Activated T-cell treated with anti-CD3 and anti-CD28 coated beads for 4 hours (primary cell): Measurements from ENCODE around the gene PGGHG.
"Not testable (repeated sequence)": the region's sequence is repeated elsewhere in the genome, so short reads cannot be mapped to it uniquely, and the experiment has no call there.

ENCODE experiments used
- DNase-seq: peaks from one replicate; pipeline ENCODE4 v3.0.0-alpha.2; 2020

The PGGHG gene

DNA sequence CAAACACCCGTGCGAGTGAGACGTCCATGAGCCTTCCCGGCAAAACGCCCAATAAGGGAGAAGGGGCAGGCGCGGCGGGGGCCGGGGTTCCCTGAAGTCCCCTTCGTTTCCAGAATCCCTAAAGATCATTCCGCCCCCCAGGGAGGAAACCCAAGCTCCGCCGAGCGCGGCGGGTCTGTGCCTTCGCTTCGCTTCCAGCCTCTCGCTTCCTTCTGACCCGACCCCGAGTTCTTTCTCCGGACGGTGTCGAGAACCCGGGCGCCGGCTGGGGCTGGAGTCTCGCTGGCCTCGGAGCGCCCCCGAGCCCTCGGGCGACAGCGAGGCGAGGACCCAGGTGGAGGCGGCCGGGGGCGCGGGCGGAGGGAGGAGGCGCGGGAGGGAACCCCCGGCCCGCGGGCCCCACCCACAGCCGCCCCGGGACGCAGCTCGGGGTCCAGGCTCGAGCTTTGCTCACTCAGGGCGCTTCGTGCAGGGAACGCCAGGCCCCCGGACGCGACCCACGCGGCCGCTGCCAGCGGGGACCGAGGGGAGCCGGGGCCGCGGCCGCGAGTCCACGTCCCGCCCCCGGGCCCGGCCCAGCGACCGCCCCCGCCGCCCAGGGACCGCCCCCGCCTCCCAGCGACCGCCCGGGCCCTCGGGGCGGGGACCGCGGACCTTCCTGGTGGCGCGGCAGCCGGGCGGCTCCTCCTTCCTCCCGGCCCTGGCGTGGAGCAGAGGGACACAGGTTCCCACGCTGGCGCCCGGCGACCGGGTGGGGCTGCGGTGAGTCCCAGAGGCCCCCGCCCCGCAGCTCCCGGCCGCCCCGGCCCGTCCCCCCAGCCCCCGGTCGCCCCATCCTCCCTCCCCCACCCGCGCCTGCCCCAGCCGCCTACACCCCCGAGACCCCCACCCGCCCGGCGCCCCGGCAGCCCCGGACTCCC is at the start of gene PGGHG:
PGGHG (plus strand) TSS at position 649 of the 920 bp plus-strand sequence. CDS start 691 bp downstream, outside the sequence.
- peak; percentile 38 for DNase-seq

- no peak for DNase-seq
Measured at GRCh38 chr11:240315-240714, 48.6 kb upstream of the PGGHG start.

- no peak for DNase-seq
Measured at GRCh38 chr11:241634-242033, 47.3 kb upstream of the PGGHG start.

- DNase-seq: no peak
Measured at GRCh38 chr11:244376-244775, 44.5 kb upstream of the PGGHG start.

GRCh38 chr11:249062-249461 is 39.9 kb upstream of the PGGHG start:
- DNase-seq: no peak

- no peak for DNase-seq
Measured at GRCh38 chr11:250274-250673, 38.7 kb upstream of the PGGHG start.

DNA sequence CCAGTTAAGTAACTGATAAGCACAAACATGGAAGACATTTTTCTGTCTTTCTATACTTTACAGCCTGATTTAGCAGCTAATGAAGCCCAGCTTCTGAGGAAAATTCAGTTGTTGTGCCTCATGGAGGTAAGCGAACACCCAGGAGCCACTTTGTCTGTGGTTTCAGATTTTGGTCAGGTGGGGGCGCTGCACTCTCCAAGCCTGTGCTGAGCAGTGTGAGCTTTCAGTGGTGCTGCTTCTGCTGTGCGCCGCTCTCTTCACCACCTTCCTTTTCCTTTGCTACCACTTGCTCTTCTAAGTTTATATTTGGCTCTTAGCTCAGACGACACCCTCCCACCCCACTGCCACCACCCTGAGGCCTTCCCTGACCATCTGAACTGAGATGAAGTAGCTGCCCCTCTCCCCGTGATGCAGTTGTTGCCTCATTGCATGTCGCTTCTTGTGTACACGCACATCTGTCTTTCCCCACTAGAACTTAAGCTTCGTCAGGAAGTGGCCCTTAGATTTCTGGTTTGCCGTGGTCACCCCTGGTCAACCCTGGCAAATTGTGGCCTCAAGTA is 38.1 kb upstream of the PGGHG start:
- DNase-seq: peak; percentile 72

GRCh38 chr11:251550-251949 is 37.4 kb upstream of the PGGHG start:
- DNase-seq: no peak

DNA sequence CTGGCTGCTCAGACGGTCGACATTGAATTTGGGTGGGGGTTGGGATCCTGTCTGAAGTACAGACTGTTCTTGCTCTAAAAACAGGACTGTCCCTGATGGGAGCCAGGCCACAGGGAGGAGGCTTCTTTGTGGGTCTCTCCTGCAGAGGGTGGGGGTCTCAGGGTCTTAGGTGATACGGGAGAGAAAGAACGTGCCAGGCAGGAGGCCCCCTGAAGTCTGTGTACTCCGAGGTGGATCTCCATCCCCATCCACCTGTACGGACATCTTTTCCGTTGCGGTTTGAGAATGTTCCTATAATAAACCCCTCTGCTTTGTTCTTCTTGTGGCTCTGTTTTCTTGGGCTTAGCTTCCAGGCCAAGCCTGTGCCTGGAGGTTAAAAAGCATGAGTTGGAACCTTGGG is 36.3 kb upstream of the PGGHG start:
- no peak for DNase-seq

DNA sequence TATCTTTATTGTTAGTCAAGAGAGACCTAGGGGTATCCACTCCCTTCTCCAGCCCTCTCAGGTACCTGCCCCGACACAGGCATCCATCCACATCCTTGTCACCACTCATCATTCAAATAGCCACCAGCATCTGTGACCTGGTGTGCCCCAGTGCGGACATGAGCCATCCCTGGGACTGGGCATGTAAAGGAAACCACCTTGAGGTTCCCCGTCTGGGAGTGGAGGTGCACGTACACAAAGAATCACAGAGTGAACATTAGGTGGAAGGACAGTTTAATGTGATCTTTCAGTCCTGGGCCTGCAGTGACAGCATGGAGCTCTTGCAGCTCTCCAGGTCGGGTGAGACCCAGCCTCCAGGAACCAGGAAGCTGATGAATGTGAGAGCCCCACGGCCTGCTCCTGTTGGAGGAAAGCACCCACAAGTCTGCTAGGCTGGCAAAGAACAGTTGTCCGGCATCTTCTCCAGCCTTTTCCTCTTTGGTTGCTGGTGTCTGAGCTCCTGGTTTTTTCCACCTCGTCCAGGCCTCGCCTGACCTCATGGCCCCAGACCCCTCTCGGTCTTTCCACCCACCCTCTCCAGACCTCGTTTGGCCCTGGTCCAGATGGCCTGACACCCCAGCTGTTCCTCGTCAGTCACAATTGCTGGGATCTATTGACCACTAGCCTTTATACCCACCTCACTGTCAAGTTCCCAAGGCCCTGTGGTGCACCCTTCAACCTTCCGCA is 35.6 kb upstream of the PGGHG start:
- DNase-seq: no peak

DNA sequence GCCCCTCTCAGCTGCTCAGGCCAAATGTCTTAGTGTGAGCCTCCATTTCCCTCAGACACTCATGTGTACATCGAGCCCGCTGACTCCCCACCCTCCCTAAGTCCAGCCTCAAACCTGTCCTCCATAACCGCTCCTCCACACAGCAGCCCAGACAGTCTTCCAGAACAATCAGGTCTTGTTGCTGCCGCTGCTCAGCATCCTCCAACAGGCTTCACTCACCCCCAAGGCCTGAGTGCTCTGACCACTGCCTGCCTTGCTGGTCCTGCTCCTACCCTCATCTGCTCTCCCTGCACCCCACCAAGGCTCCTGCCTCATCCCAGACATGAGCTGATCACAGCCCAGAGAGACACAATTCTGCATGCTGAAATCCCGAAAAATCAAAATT is 35.0 kb upstream of the PGGHG start:
- DNase-seq: no peak

DNA sequence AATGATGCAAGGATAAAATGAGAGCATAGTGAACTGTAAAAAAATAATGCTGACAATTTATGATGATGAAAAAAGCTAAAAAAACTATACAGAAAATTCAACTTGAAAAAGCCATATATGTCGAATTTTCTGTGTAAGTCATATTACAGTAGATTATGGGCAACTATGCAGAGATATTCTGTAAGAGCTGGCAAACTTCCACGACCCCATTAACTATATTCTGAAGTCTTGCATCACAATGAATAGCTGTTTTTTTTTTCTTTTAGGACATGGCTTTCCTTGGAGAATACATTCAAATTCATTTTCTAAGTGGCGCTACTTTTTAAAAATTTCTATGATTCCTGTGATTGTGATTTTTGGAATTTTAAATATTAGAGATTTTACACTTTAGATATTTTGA is 33.8 kb upstream of the PGGHG start:
- DNase-seq: no peak

GRCh38 chr11:255816-256215 is 33.1 kb upstream of the PGGHG start:
- DNase-seq: no peak

- DNase-seq: no peak
Measured at GRCh38 chr11:256952-257737, 31.8 kb upstream of the PGGHG start.

GRCh38 chr11:257766-258493 is 31.0 kb upstream of the PGGHG start:
- DNase-seq: no peak

- no peak for DNase-seq
Measured at GRCh38 chr11:259413-259812, 29.5 kb upstream of the PGGHG start.

DNA sequence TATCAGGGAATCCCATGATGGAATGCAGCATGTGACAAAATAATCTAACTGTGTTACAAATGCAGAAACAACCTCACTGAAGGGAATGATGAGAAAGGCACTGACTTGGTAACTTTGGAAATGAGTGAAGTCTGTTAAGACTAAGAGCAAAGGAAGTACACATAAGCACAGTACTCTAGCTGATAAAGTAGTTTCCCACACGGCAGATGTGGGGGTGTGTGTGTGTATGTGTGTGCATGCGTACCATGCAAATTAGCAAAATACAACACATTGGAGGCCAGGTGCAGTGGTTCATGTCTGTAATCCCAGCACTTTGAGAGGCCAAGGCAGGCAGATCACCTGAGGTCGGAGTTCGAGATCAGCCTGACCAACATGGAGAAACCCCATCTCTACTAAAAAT is 27.3 kb upstream of the PGGHG start:
- DNase-seq: no peak

DNA sequence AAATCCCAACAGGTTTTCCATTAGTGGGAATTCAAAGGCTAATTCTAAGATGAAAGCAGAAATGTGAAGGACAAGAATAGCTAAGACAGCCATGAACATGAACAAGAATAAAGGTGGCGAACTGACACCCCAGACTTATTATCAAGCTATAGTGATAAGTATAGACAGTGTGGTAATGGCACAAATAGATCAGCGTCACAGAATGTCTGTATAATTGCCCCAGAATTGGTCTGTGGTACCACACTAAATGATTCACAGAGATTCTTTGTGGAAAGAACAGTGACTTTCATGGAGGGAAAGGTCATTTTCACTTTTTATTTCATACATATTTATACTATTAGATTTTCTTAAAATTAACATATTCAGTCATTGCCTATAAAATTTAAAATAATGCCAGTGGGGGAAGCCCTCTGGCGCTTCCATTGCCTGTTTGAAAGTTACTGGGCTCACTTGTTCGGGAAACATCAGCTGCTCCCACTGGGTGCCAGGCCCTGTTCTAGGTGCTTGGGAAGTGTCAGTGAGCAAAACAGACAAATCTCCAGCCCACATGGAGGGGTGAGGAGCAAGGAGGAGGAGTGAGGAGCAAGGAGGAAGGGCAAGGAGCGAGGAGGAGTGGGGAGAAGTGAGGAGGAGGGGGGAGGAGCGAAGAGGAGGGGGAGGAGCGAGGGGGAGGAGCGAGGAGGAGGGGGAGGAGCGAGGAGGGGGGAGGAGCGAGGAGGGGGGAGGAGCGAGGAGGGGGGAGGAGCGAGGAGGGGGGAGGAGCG is 22.1 kb upstream of the PGGHG start:
- DNase-seq: no peak

DNA sequence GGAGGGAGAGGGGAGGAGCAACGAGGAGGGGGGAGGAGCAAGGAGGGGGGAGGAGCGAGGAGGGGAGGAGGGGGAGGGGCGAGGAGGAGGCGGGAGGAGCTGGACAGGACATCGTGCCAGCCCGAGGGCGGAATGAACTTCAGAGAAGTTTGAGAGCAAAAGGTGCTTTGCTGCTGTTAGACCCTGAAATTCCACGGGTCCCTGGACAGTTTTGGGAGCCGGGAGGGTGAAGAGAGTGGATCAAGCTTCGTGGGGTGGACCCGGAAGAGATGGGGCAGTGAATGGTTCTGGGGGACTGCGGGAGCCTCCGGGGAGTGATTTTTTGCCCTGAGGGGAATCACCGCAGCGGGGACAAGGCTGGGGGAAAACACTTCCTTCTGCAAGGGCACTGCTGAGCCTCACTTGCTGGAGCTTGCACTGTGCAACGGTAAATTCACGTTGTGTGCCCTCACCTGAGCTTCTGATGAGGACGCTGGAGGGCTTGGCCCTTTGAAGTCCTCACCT is 21.4 kb upstream of the PGGHG start:
- no peak for DNase-seq

DNA sequence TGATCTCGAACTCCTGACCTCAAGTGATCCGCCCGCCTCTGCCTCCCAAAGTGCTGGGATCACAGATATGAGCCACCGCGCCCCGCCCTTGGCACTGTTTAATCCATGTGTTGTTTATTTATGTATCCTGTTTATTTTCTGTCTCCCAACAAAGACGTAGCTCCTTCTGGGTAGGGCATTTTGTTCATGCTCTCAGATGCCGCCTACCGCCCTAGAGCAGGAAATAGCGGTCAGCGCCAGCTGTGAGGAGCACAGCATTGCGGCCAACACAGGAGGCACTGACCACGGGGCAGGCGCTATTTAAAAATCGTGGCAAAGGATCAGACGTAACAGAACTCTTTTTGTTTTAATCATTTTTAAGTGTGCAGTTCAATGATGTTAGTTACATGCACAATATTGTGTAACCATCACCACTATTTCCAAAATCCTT is 20.2 kb upstream of the PGGHG start:
- not testable (repeated sequence) for DNase-seq
